Measurements from ENCODE around the gene TPP2.

- TF ChIP-seq CTCF (IDR thresholded peaks at IDR 0.05; ENCODE audit: low read length) (no peak), EZH2 (IDR thresholded peaks at IDR 0.05; ENCODE audit: borderline replicate concordance, low read length) (no peak)
Observed at GRCh38 chr13:102682727-102683126, 85.9 kb downstream of the TPP2 start.
